Measurements from ENCODE around the gene SRP54. TPM values are rescaled to one million over a fixed set of nuclear protein-coding genes. Genes with fewer than 3 reads are reported as not detected.
"Not testable (repeated sequence)": the region's sequence is repeated elsewhere in the genome, so short reads cannot be mapped to it uniquely, and the experiment has no call there.

SRP54 gene
- total RNA-seq, 1 donor from 2014 or later = 38.3 TPM

- DNase-seq (ENCODE audit: low spot score) = no peak
Observed at GRCh38 chr14:34983148-34983760, 462 bp downstream of the SRP54 start.

GRCh38 chr14:34983786-34984185 is 994 bp downstream of the SRP54 start:
- no peak for DNase-seq (ENCODE audit: low spot score)

- DNase-seq (ENCODE audit: low spot score) = no peak
Observed at GRCh38 chr14:34985740-34986139, 2.9 kb downstream of the SRP54 start.

GRCh38 chr14:34987180-34987579 is 4.4 kb downstream of the SRP54 start:
- no peak for DNase-seq (ENCODE audit: low spot score)

- DNase-seq (ENCODE audit: low spot score) = no peak
Observed at GRCh38 chr14:34989762-34990161, 7.0 kb downstream of the SRP54 start.

GRCh38 chr14:34993426-34993825 is 10.6 kb downstream of the SRP54 start:
- DNase-seq (ENCODE audit: low spot score) = no peak

GRCh38 chr14:34994668-34995067 is 11.9 kb downstream of the SRP54 start:
- DNase-seq (ENCODE audit: low spot score) = no peak

- no peak for DNase-seq (ENCODE audit: low spot score)
Observed at GRCh38 chr14:34997762-34998161, 15.0 kb downstream of the SRP54 start.

- DNase-seq (ENCODE audit: low spot score) = no peak
Observed at GRCh38 chr14:34999500-34999899, 16.7 kb downstream of the SRP54 start.

GRCh38 chr14:35001621-35002020 is 18.8 kb downstream of the SRP54 start:
- DNase-seq (ENCODE audit: low spot score) = no peak

GRCh38 chr14:35004839-35005238 is 22.0 kb downstream of the SRP54 start:
- no peak for DNase-seq (ENCODE audit: low spot score)

- no peak for DNase-seq (ENCODE audit: low spot score)
Observed at GRCh38 chr14:35016568-35016967, 33.8 kb downstream of the SRP54 start.

- DNase-seq (ENCODE audit: low spot score) = no peak
Observed at GRCh38 chr14:35020713-35021112, 37.9 kb downstream of the SRP54 start.

GRCh38 chr14:35028435-35028834 is 45.6 kb downstream of the SRP54 start:
- DNase-seq (ENCODE audit: low spot score) = no peak

GRCh38 chr14:35032562-35032961 is 49.8 kb downstream of the SRP54 start:
- DNase-seq (ENCODE audit: low spot score) = no peak

- no peak for DNase-seq (ENCODE audit: low spot score)
Observed at GRCh38 chr14:35034440-35034833, 51.6 kb downstream of the SRP54 start.

GRCh38 chr14:35034944-35035554 is 52.3 kb downstream of the SRP54 start:
- DNase-seq (ENCODE audit: low spot score) = not testable (repeated sequence)

GRCh38 chr14:35038312-35038711 is 55.5 kb downstream of the SRP54 start:
- not testable (repeated sequence) for DNase-seq (ENCODE audit: low spot score)

GRCh38 chr14:35042632-35043031 is 59.8 kb downstream of the SRP54 start:
- DNase-seq (ENCODE audit: low spot score) = no peak

GRCh38 chr14:35043046-35043445 is 60.3 kb downstream of the SRP54 start:
- DNase-seq (ENCODE audit: low spot score) = no peak

GRCh38 chr14:35044939-35045797 is 62.4 kb downstream of the SRP54 start:
- DNase-seq (ENCODE audit: low spot score) = no peak

GRCh38 chr14:35045798-35046047 is 62.9 kb downstream of the SRP54 start:
- no peak for DNase-seq (ENCODE audit: low spot score)

All from mesenteric fat pad (tissue), 1 donor.